Cerebellar cortex (tissue), 1 donor: ENCODE results near the gene HJURP.
"Not testable (repeated sequence)": the region's sequence is repeated elsewhere in the genome, so short reads cannot be mapped to it uniquely, and the experiment has no call there.

Source experiments
- DNase-seq: peaks from one replicate; pipeline ENCODE4 v3.0.0-alpha.2; 2015; ENCODE audit warnings: low spot score

Gene HJURP, protein sequence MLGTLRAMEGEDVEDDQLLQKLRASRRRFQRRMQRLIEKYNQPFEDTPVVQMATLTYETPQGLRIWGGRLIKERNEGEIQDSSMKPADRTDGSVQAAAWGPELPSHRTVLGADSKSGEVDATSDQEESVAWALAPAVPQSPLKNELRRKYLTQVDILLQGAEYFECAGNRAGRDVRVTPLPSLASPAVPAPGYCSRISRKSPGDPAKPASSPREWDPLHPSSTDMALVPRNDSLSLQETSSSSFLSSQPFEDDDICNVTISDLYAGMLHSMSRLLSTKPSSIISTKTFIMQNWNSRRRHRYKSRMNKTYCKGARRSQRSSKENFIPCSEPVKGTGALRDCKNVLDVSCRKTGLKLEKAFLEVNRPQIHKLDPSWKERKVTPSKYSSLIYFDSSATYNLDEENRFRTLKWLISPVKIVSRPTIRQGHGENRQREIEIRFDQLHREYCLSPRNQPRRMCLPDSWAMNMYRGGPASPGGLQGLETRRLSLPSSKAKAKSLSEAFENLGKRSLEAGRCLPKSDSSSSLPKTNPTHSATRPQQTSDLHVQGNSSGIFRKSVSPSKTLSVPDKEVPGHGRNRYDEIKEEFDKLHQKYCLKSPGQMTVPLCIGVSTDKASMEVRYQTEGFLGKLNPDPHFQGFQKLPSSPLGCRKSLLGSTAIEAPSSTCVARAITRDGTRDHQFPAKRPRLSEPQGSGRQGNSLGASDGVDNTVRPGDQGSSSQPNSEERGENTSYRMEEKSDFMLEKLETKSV

DNA sequence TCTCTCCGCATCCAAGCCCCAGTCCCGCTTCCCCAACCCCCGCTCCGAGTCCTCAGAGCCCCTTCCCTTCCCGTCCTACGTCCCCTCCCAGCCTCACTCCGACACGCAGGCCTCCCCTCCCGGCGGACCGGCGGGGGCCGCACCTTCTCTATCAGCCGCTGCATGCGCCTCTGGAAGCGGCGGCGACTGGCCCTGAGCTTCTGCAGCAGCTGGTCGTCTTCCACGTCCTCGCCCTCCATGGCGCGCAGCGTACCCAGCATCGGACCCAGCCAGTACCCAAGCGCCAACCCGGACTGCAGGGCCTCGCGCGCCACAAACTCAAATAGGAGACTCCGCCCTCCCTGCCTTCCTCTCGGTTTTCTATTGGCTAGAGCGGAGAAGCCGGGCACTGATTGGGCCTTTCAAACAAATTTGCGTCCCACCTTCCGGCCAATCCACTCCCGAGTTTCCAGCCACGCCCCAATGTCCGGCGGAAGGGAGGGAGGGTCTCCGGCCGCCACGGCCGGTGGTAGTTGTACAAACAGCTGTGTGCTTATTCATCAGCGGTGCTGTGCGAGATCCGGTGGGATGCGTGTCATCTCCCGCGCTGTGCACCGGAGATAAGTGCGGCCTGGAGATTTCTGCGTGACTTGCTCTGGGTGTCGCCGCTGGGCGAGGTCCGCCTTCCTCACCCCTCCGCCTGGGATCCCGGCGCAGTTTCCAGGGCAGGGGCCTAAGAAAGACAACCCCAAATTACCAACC, at the start of gene HJURP:
TSS of gene HJURP (minus strand) at position 295 of the 741 bp plus-strand sequence. CDS start at position 260, 35 bp downstream.
- DNase-seq = peak; percentile 95

DNA sequence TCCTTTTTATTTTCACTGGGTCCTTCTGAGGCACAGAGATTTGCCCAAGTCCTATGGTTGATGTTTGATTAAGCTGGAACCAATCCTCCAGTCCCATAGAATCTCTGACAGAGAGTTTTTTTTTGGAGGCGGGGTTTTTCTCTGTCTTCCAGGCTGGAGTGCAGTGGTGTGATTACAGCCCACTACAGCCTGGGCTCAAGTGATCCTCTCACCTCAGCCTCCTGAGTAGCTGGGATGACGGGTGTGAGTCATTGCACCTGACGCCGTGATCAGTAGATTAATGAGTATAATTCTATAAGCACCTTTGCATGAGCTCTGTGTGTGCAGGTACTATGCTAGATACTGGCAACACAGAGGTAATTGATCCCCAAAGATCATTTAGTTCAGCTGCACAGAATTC, 47.5 kb upstream of the HJURP start:
- DNase-seq = no peak

DNA sequence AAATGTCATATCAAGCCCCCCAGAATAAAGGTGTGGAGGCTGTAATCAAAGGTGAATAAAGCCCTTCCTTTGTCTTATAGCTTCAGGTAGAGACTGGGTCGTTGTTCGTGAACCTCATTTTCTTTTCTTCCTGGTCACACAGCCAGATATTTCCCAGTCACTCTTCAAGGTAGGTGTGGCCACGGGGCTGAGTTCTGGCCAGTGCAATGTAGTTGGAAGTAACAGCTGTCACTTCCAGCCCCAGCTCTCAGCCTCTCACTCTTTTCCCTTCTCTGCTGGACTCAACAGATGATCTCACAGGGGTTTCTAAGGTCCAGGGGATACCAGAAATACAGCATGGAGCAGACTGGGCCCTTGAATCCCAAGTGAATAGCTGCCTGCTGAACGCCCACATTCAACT, 47.0 kb upstream of the HJURP start:
- DNase-seq = no peak

DNA sequence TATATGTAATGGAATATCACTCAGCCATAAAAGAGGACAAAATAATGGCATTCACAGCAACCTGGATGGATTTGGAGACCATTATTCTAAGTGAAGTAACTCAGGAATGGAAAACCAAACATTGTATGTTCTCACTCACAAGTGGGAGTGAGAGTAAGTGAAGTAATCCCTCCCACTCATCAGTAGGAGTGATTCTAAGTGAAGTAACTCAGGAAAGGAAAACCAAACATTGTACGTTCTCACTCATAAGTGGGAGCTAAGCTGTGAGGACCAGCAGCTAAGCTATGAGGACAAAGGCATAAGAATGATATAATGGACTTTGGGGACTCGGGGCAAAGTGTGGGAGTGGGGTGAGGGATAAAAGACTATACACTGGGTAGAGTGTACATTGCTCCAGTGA, 41.9 kb upstream of the HJURP start:
- not testable (repeated sequence) for DNase-seq

DNA sequence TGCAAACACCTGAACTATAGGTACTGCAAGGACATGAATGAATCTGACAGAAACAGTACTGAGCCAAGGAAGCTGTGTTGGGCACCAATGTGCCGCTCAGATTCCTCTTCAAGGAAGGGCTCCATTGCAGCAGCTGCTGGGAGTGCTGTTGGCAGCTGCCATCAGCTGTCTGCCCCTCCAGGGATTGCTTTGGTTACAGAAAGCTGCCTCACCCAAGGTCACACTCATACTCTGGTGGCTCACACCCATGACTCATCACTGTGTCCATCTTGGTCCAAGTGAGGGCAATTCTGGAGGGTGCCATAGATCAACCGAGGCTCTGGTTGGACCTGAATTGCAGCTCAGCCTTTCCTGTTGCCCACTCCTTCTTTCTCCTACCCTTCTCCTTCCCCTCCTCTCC, 38.5 kb upstream of the HJURP start:
- DNase-seq = no peak

DNA sequence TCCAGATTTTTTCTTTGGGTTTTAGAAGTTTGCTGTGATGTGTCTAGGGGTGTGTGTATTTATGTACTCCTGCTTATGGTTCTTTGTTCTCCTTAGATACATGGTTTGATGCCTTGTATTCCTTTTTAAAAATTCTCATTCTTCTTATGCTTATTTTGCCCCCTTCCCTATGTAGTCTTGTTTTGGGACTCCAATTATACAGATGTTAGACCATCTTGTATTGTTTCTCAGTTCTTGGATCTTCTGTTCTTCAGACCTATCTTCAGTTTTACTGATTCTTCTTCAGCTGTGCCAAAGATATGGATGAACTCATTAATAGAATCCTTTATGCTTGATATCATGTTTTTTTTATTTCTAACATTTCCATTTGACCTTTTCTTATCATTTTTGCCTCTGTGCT, 28.0 kb upstream of the HJURP start:
- DNase-seq = no peak

DNA sequence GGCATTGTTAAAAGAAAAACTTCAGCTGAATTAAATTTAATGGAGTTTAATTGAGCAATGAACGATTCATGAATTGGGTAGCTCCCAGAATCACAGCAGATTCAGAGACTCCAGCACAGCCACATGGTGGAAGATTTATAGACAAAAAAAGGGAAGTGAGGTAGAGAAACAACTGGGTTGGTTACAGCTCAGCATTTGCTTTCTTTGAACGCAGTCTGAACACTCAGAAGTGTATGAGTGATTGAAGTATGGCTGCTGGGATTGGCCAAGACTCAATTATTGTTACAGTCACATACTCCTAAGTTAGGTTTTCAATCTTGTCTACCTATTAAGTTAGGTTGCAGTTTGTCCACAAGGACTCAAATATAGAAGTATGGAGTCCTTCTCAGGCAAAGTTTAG, 17.8 kb upstream of the HJURP start:
- not testable (repeated sequence) for DNase-seq

DNA sequence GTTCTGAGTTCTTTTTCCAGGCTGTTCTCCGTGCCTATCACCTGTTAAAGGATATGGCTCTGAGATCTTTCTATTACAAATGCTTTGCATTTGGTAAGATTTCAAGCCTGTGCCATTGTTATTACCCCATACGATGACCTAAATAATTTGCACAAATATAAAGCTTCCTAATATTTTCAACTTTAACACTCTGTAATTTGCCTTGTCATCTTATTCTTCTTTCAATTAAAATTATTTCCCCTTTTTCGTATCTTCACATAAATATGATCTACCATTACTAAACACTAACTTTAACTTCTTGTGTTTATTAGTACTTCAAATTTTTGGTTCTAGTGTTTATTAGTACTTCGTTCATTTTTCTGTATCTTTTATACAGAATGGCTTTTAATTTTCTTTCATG, 17.1 kb upstream of the HJURP start:
- no peak for DNase-seq

DNA sequence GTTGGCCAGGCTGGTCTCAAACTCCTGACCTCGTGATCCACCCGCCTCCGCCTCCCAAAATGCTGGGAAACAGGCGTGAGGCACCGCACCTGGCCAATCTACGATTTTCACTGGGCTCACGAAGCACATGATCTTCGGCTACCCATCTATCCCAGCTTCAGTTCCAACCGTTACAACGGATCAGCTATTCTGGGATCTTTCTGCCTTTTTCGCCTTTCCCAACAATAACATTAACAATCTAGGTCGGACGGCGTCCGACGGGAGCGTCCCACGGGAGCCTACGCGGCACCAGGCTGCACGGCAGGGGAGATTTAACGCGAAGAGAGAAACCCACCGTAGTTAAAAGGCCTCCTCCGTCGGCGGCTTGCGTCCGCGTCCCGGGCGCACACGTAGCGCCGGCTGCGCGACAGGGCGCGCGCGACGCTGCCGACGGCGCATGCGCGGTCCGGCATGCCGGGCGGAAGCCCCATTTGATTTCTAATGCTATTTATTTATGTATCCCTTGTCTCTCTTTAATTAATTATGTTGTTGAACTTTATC, 13.7 kb upstream of the HJURP start, which contains the start of gene MSL3B:
TSS of gene MSL3B (minus strand) at position 394 of the 540 bp plus-strand sequence.
- no peak for DNase-seq

DNA sequence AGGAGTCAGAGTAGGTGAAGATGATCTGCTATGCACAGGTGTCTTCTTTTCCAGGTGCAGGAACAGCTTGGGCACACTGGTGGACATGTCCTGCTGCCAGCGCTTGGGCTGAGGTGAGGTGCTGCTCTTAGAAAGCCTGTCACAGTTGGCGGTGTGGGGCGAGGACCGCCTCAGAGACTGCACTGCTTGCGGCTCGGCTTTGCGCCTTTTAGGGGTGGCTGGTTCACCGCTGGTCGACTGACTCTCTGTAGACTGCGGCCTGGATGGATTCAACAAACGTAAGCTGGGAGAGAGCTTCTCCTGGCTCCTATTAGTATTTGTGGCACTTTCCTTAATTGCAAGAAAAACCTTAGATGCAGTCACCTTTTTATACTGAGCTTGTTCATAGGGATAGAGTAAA, 12.1 kb upstream of the HJURP start:
- no peak for DNase-seq

DNA sequence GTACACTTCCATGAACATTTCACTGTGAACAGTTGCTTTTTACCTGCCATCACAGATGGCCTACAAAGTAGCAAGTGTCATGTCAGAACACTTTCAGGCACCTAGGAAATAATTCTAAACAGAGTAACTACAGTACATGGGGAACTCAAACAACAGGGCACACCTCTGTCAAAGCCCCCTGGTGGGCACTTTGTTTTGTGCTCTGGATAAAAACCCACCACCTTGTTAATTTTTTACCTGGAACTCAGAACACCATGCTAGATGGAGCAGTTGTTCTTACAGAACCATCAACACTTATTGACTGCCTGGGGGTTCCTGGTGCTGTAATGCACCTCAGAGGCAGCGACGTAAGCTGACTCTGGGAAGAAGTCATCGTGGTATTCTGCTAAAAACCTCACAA, 11.5 kb upstream of the HJURP start:
- no peak for DNase-seq

DNA sequence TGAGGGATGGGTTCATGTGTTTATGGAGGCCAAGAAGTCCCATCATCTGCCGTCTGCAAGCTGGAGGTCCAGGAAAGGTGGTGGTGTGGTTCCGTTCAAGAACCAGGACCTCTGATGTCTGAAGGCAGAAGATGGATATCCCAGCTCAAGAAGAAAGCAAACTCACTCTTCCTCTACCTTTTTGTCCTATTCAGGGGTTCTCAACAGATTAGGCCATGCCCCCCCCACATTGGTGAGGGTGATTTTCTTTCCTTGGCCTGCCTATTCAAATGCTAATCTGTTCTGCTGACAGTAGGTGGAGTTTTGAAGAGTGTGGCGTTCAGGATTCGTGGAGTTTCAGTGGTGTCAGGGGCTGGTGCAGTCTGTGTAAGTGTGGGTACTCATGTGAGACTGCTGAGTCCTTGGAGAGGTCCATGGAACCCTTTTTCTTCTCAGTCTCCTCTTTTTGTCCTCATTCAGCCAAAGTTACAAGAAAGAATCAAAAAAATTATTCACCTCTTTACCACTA, 8.0 kb upstream of the HJURP start:
- DNase-seq = no peak

DNA sequence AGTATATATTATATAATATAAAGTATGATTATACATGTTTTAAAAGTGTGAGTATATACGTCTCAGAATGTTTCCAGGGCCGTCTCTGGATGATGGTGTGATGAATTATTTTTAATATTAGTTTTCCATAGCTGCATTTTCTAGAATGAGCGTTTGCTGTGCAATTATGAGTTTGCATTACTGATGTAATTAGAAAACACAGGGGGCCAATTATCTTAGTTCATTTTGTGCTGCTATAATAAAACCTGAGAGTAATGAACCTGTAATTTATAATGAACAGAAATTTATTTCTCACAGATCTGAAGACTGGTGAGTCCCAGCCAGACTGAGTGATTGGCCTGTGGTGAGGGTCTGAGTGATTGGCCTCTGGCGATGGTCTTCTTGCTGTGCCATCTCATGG, 4.0 kb upstream of the HJURP start:
- DNase-seq = no peak

DNA sequence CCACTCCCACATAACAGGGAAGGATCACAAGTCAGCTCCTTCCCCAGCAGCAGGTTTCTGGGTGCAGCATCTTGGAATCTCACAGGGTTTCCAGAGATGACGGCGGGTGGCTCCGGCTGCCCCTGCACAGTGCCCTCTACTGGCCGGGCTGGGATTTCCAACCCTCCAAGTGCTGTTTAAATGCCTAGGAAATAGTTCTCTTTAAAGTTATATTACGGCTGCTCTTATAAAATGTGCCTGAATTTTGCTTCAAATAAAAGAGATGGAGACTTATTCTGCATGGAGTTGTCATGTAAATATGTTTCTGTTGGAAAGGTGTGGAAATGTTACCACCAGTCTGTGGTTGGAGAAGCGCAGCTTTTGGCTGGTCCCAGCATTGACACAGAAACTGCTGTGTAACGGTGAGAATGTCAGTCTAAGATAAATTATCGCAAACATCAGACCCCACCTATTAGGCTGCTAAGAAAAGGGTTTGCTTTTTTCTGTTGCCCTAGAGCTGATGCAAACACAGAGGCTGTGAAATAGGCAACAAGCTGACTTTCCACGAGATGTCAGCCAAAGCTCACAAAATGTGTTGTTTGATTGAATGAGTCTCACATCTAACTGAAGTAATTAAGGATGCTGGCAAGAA, 3.3 kb upstream of the HJURP start:
- peak; percentile 26 for DNase-seq

DNA sequence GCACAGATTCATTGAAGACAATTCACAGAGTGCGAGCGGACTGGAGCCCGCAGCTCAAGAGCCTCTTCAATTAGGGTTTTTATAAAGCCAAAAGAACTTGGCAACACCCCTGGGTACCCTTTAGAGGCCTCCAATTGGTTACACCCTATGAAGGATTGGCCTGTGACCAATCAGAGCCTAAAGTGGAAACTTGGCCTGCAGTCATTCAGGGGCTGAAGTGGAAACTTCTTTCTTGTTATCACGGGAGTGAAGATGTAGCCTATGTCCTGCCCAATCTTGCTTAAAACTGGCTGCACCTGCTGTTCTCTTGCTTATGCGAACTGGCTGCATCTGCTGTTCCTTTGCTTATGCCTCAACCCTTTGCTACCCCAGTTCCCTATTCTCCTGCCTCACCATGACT, 1.8 kb upstream of the HJURP start:
- no peak for DNase-seq

DNA sequence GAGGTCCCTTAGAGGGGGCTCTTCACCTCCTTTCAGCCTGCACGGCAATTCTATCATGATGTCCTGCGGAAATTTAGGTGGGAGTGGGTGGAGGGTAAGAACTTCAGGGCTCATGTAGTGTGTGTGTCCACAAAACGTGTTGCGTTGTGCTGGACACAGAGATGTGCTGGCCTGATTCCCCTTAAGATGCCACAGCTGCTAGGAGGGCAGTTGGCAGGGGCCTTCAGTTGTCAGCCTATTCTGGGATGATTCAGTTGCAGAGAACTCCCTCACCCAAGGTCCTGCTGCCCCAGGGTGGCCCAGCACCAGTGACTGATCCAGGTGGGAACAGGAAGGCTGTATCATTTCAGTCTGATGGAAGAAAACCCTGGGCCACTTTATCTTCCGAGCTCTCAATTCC, 1.0 kb upstream of the HJURP start:
- no peak for DNase-seq

DNA sequence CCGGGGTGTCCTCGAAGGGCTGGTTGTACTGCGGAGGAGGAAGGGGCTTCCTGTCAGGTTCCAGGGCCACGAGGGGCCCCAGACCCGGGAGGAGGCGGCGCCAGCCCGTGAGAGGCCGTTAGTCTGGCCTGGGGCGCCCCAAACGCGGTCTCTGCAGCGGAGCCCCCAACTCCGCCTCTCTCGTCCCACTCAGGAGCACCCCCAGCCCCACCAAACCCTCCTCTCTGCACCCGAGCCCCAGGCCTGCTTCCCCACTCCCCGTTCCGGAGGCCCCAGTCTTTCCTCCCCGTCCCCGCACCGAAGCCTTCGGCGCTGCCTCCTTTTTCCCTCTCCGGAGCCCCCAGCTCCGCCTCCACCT, 473 bp downstream of the HJURP start:
- no peak for DNase-seq

DNA sequence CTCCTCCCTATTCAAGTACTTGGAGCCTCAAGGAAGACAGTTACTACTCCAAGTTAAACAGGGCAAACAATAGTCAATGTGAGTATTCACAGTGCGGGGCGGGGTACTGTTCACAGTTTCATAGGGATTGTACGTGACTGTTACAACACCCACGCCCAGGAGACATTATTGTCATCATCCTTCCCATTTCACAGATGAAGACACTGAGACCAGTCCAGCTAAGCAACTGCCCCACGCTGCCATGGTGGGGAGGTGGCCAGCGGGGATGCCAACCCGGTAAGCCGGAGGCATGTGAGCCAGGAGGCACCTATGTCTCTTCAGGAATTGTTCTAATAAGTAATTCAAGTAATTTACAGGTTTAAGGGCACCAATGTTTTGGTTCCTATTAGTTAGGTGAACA, 982 bp downstream of the HJURP start:
- no peak for DNase-seq

DNA sequence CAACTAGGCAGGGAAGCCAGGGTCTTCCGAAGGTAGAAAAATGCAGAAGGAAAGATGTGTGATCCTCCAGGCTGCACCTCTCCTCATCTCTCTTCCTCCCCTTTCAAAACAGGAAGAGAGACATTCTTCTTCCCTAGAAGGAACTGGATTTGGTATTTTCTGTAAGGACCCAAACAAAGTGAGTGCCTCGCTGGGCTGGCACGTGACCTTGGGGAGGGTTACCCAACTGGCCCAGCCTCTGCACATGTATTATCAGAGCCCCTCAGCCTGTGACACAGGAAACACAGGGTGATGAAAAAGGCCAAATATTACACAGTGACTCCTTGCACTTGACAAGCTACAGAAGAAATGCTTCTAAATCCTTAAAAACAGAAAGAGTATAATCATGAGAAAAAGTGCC, 2.3 kb downstream of the HJURP start:
- DNase-seq = no peak

DNA sequence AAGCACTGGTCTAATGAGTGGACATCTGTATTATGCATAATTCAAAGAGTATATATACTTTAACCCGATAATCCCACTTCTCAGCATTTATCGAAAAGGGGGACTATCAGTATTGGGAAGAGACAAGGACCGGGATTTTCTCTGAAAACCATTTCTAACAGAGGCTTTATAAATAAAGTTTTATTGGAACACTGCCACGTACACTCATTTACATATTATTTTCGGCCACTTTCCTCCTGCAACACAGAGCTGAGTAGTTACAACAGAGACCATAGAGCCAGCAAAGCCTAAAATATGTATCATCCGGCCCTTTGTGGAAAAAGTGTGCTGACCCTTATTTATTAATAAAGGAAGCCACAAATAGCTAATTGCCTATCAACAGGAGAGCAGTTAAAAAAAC, 3.2 kb downstream of the HJURP start:
- no peak for DNase-seq

DNA sequence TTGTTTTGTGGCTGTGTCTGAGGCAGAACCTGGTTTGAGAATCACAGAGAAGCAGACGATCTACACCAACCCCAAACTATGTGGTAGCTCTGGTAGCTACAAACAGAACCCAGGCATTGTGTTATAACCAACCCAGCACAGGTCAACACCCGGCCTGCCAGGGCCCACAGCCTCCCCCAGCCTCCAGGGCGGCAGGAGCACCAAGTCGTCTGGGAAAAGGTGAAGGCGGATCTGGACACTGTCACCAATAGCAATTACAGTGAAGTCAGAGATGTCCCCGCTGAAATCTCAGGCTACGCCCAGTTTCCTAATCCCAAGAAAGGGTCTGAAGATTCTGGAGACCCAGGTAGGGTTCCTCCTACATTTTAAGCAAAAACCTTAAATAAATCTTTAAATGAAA, 3.6 kb downstream of the HJURP start:
- DNase-seq = no peak
